MCF 10A (cell line): ENCODE measurements around the gene DEDD. TPM values are rescaled to one million over a fixed set of nuclear protein-coding genes. Genes with fewer than 3 reads are reported as not detected.
A peak's percentile ranks its signal among the peaks of the same experiment; 100 is the strongest.

ENCODE experiments used
- BruUV-seq: library from RNA; stranded (reverse); fragments of 400-500 nt; replicated peaks from 2 replicates; lab custom pipeline; 2021; lab: Mats Ljungman, UMichigan
- CTCF ChIA-PET: fragments of 300-600 bp; sonication (Branson Sonifier 250); formaldehyde crosslinking; extraction: SDS; loops from one replicate; lab custom pipeline; 2021; ENCODE audit warnings: antibody characterized with exemption, inconsistent platforms; lab: Yijun Ruan, JAX
- POLR2A ChIA-PET: fragments of 300-600, 350-650 bp; sonication (Branson Sonifier 250); formaldehyde crosslinking; extraction: SDS; loops from one replicate; lab custom pipeline; 2020; ENCODE audit warnings: antibody characterized with exemption, inconsistent platforms; lab: Yijun Ruan, JAX
- DNase-seq: peaks from one replicate; pipeline ENCODE4 v3.0.0-alpha.2; 2018; ENCODE audit not compliant: unreplicated experiment
- H3K27ac Mint-ChIP-seq: one replicate; pipeline ENCODE4 v1.8.0; 2022; ENCODE audit warnings: mild to moderate bottlenecking, low read depth, mixed read lengths; ENCODE audit not compliant: unreplicated experiment
- H3K27me3 Mint-ChIP-seq: one replicate; pipeline ENCODE4 v1.8.0; 2022; ENCODE audit warnings: mixed read lengths; ENCODE audit not compliant: insufficient read depth, unreplicated experiment
- H3K36me3 Mint-ChIP-seq: one replicate; pipeline ENCODE4 v1.8.0; 2022; ENCODE audit warnings: mild to moderate bottlenecking, moderate library complexity, mixed read lengths; ENCODE audit not compliant: insufficient read depth, unreplicated experiment
- H3K4me1 Mint-ChIP-seq: one replicate; pipeline ENCODE4 v1.8.0; 2022; ENCODE audit warnings: mixed read lengths; ENCODE audit not compliant: insufficient read depth, unreplicated experiment
- H3K4me3 Mint-ChIP-seq: one replicate; pipeline ENCODE4 v1.8.0; 2022; ENCODE audit warnings: mild to moderate bottlenecking, moderate library complexity, mixed read lengths; ENCODE audit not compliant: unreplicated experiment
- H3K9me3 Mint-ChIP-seq: one replicate; pipeline ENCODE4 v1.8.0; 2022; ENCODE audit warnings: mixed read lengths; ENCODE audit not compliant: unreplicated experiment
- CTCF ChIP-seq: fragments of 200-600 bp; IDR thresholded peaks from one replicate; pipeline ENCODE4 v1.8.0; 2022; ENCODE audit warnings: antibody characterized with exemption, mild to moderate bottlenecking; ENCODE audit not compliant: unreplicated experiment
- intact Hi-C: fragments of 100-400 bp; cut with micrococcal nuclease; formaldehyde crosslinking; loops from 2 replicates; pipeline ENCODE4 v1.14.1; 2022
- total RNA-seq: library from RNA; stranded (reverse); gene quantifications from 2 replicates; pipeline ENCODE4 v1.2.3, GENCODE V29; 2022

DEDD gene
- total RNA-seq, 1 experiment from 2014 or later, result 73.6 TPM

GRCh38 chr1:161153176-161153575 lies 20.7 kb upstream of the DEDD start:
- TF ChIP-seq CTCF, result no peak
- Mint-ChIP-seq H3K27ac (peak overlapping the region; percentile 100), H3K36me3 (peaks cover 19% of the 10 kb centered on the region), H3K4me1 (peaks cover 12% of the 10 kb centered on the region), H3K4me3 (peak overlapping the region; percentile 92), H3K9me3 (no peaks in the 10 kb centered on the region), H3K27me3 (no peaks in the 10 kb centered on the region)
- POLR2A ChIA-PET, result interaction anchor here (0.6 to 9.6 kb wide), 20 partner anchors 9 to 648 kb away, joined by 3 to 210 read pairs (median 6); partner anchors contain the start of genes B4GALT3, DEDD, F11R and NDUFS2
- intact Hi-C loops, result no loop called here
- CTCF ChIA-PET, result interaction anchor here (0.6 to 2.2 kb wide), 4 partner anchors 13 to 65 kb away, joined by 3 to 5 read pairs (median 4); partner anchors contain the start of gene PPOX
- no TSS peak for BruUV-seq
- no peak for DNase-seq

- TF ChIP-seq CTCF, result no peak
- Mint-ChIP-seq H3K27me3 (no peaks in the 10 kb centered on the region), H3K4me1 (no peaks in the 10 kb centered on the region), H3K36me3 (peaks cover 6% of the 10 kb centered on the region), H3K27ac (no peak overlapping the region), H3K4me3 (no peak overlapping the region), H3K9me3 (no peaks in the 10 kb centered on the region)
- ChIA-PET CTCF (interaction anchor here (0.6 kb wide), 1 partner anchor 658 kb away, joined by 3 read pairs; no protein-coding TSS in a partner anchor), POLR2A (interaction anchor here (1.4 kb wide), 1 partner anchor 13 kb away, joined by 7 read pairs; the partner anchor contains the start of gene DEDD)
- DNase-seq, result no peak
- no TSS peak for BruUV-seq
- intact Hi-C loops, result no loop called here
Measured at GRCh38 chr1:161145832-161146231, 13.4 kb upstream of the DEDD start.

GRCh38 chr1:161140755-161141400 lies 8.4 kb upstream of the DEDD start:
- DNase-seq, result no peak
- TF ChIP-seq CTCF, result no peak
- no peak overlapping the region for H3K4me3 Mint-ChIP-seq
- ChIA-PET POLR2A (interaction anchor here (0.6 to 11.8 kb wide), 13 partner anchors 9 to 241 kb away, joined by 3 to 210 read pairs (median 3); partner anchors contain the start of genes DEDD, F11R, NIT1 and PFDN2), CTCF (interaction anchor here (0.6 to 7.3 kb wide), 21 partner anchors 9 to 1038 kb away, joined by 3 to 53 read pairs (median 4); partner anchors contain the start of genes KLHDC9, NIT1, PFDN2 and PPOX)
- intact Hi-C loops, result no loop called here
- no peak overlapping the region for H3K27ac Mint-ChIP-seq
- H3K27me3 Mint-ChIP-seq, result no peaks in the 10 kb centered on the region
- no TSS peak for BruUV-seq
- H3K36me3 Mint-ChIP-seq, result peaks cover 27% of the 10 kb centered on the region
- no peaks in the 10 kb centered on the region for H3K9me3 Mint-ChIP-seq
- no peaks in the 10 kb centered on the region for H3K4me1 Mint-ChIP-seq

- ChIA-PET POLR2A (interaction anchor here (0.6 to 11.8 kb wide), 5 partner anchors 9 to 872 kb away, joined by 3 to 210 read pairs (median 3); partner anchors contain the start of genes NIT1, PFDN2 and UFC1), CTCF (interaction anchor here (0.6 to 7.3 kb wide), 28 partner anchors 10 to 414 kb away, joined by 3 to 53 read pairs (median 6); partner anchors contain the start of genes B4GALT3, KLHDC9, NIT1 and PFDN2)
- H3K27ac Mint-ChIP-seq, result no peak overlapping the region
- no peaks in the 10 kb centered on the region for H3K9me3 Mint-ChIP-seq
- no peak overlapping the region for H3K4me3 Mint-ChIP-seq
- intact Hi-C loops, result loop anchor here (1.0 to 10.0 kb wide), 4 partner anchors 42 to 146 kb away; partner anchors contain the start of gene USF1
- H3K36me3 Mint-ChIP-seq, result peaks cover 37% of the 10 kb centered on the region
- H3K27me3 Mint-ChIP-seq, result no peaks in the 10 kb centered on the region
- TF ChIP-seq CTCF, result peak; percentile 64
- H3K4me1 Mint-ChIP-seq, result peaks cover 4% of the 10 kb centered on the region
- peak; percentile 77 for DNase-seq
- BruUV-seq, result no TSS peak
Measured at GRCh38 chr1:161139766-161140165, 7.3 kb upstream of the DEDD start.
